Measurements from ENCODE around the gene TCTN1.

GRCh38 chr12:110669193-110669502 lies 55.2 kb downstream of the TCTN1 start:
- TF ChIP-seq CTCF (IDR thresholded peaks at IDR 0.05) (no peak), POLR2A (IDR thresholded peaks at IDR 0.05) (no peak), EP300 (IDR thresholded peaks at IDR 0.05) (no peak)

All from tibial nerve (tissue), 4 donors.